HepG2 (cell line): ENCODE results near the gene LEMD3. TPM values are rescaled to one million over a fixed set of nuclear protein-coding genes. Genes with fewer than 3 reads are reported as not detected.
"Not testable (repeated sequence)": the region's sequence is repeated elsewhere in the genome, so short reads cannot be mapped to it uniquely, and the experiment has no call there.

ENCODE experiments used
- ATAC-seq: fragments of 200-7000 bp; cut with Tn5 transposase; 3 replicates; pipeline ENCODE4 v1.9.1; 2020; ENCODE audit warnings: mild to moderate bottlenecking, moderate library complexity
- BruUV-seq: library from RNA; stranded (reverse); fragments of 400-500 nt; replicated peaks from 2 replicates; lab custom pipeline; 2021; lab: Mats Ljungman, UMichigan
- CTCF ChIA-PET: fragments of 300-600 bp; formaldehyde crosslinking; extraction: SDS; loops from one replicate; lab custom pipeline; 2021; ENCODE audit warnings: low total read pairs, inconsistent platforms, low intra/inter-chr PET ratio; lab: Yijun Ruan, JAX
- POLR2A ChIA-PET: fragments of 350-600 bp; sonication (Branson Sonifier 250); formaldehyde crosslinking; loops from one replicate; lab custom pipeline; 2020; ENCODE audit warnings: antibody characterized with exemption, inconsistent platforms; lab: Yijun Ruan, JAX
- DNase-seq: peaks from one replicate; pipeline ENCODE4 v3.0.0-alpha.2; 2015; ENCODE audit warnings: low spot score
- FAIRE-seq: peaks from 3 replicates; lab custom pipeline; 2011; peaks lifted over from hg19 to GRCh38; lab: Jason Lieb, UNC
- H2AFZ ChIP-seq: one replicate; pipeline ENCODE4 v1.6.1; 2011; ENCODE audit warnings: low read length, inconsistent platforms
- H3K27ac ChIP-seq: fragments of 300-600 bp; 3 replicates; pipeline ENCODE4 v1.8.0; 2011; ENCODE audit warnings: mixed run types, mild to moderate bottlenecking, mixed read lengths, low read length, inconsistent platforms; ENCODE audit not compliant: insufficient read depth; ENCODE audit errors: extremely low read length
- H3K27me3 ChIP-seq, 2 experiments: fragments of 200-600 bp in 1 of 2; 2 replicates in 1 of 2; 3 replicates in 1 of 2; pipeline versions ENCODE4 v1.6.0 to v1.8.0; 2011; ENCODE audit warnings: low read length in 2 of 2, mild to moderate bottlenecking in 2 of 2, moderate library complexity in 2 of 2, inconsistent platforms in 1 of 2; ENCODE audit not compliant: insufficient read depth in 2 of 2, control insufficient read depth in 1 of 2
- H3K36me3 ChIP-seq, 2 experiments: fragments of 200-600 bp in 1 of 2; replicated peaks in 1 of 2; 2 replicates in 1 of 2; 3 replicates in 1 of 2; pipeline versions ENCODE4 v1.5.1 to v1.8.0; 2011; ENCODE audit warnings: low read length in 2 of 2, inconsistent platforms in 1 of 2; ENCODE audit not compliant: insufficient read depth in 2 of 2, control insufficient read depth in 1 of 2
- H3K4me1 ChIP-seq: 2 replicates; pipeline ENCODE4 v1.5.1; 2012; ENCODE audit warnings: low read length, inconsistent platforms; ENCODE audit not compliant: insufficient read depth
- H3K4me2 ChIP-seq: 2 replicates; pipeline ENCODE4 v1.6.0; 2011; ENCODE audit warnings: low read depth, low read length, inconsistent platforms
- H3K4me3 ChIP-seq, 3 experiments: fragments of 200-600 bp in 1 of 3; sonication (generic), shearing (Covaris generic) in 1 of 3; replicated peaks in 1 of 3; 2 replicates each; pipeline ENCODE4 v1.5.1; 2011 to 2016; ENCODE audit warnings: low read length in 3 of 3, inconsistent platforms in 2 of 3, low read depth in 2 of 3, mild to moderate bottlenecking in 2 of 3, control low read depth in 1 of 3, mixed read lengths in 1 of 3; ENCODE audit not compliant: insufficient read depth in 1 of 3
- H3K79me2 ChIP-seq: one replicate; pipeline ENCODE4 v1.6.1; 2011; ENCODE audit warnings: low read length, inconsistent platforms; ENCODE audit not compliant: insufficient read depth
- H3K9ac ChIP-seq: 2 replicates; pipeline ENCODE4 v1.6.0; 2011; ENCODE audit warnings: mild to moderate bottlenecking, low read depth, low read length, inconsistent platforms; ENCODE audit not compliant: insufficient read depth
- H3K9me3 ChIP-seq: 2 replicates; pipeline ENCODE4 v1.5.1; 2012; ENCODE audit warnings: mild to moderate bottlenecking, low read length
- H4K20me1 ChIP-seq: 2 replicates; pipeline ENCODE4 v1.6.0; 2011; ENCODE audit warnings: inconsistent platforms, mild to moderate bottlenecking, low read length, moderate library complexity; ENCODE audit not compliant: insufficient read depth
- ARID2 ChIP-seq: sonication (generic); formaldehyde crosslinking; IDR thresholded peaks from 2 replicates; pipeline ENCODE4 v1.8.1; 2022; ENCODE audit warnings: mild to moderate bottlenecking, missing genetic modification reagents, borderline replicate concordance
- FOXA1 ChIP-seq, 2 experiments: fragments of 450-650 bp in 1 of 2; sonication (generic) in 1 of 2; formaldehyde crosslinking in 1 of 2; IDR thresholded peaks; 2 replicates each; pipeline versions ENCODE4 v1.4.0 to v1.6.1; 2016 to 2020; ENCODE audit warnings: missing genetic modification reagents in 1 of 2
- FOXK2 ChIP-seq: fragments of 450-650 bp; IDR thresholded peaks from 2 replicates; pipeline ENCODE4 v1.6.1; 2016
- NFYB ChIP-seq: sonication (generic); formaldehyde crosslinking; IDR thresholded peaks from 2 replicates; pipeline ENCODE4 v1.4.0; 2020; ENCODE audit warnings: missing genetic modification reagents
- NR2F1 ChIP-seq, 2 experiments: fragments of 450-650 bp in 1 of 2; formaldehyde crosslinking in 1 of 2; IDR thresholded peaks; 2 replicates each; pipeline versions ENCODE4 v1.5.0 to v1.6.1; 2016 to 2020; ENCODE audit warnings: mild to moderate bottlenecking in 1 of 2, missing compliant biosample characterization in 1 of 2, missing genetic modification reagents in 1 of 2, moderate library complexity in 1 of 2
- YY1 ChIP-seq: IDR thresholded peaks from 2 replicates; pipeline ENCODE4 v1.6.1; 2011; ENCODE audit warnings: low read length, low read depth, moderate library complexity, mild to moderate bottlenecking; ENCODE audit not compliant: insufficient read depth, insufficient replicate concordance
- ZBTB4 ChIP-seq: sonication (generic); formaldehyde crosslinking; IDR thresholded peaks from 2 replicates; pipeline ENCODE4 v1.4.0; 2020; ENCODE audit warnings: missing genetic modification reagents, mild to moderate bottlenecking, borderline replicate concordance
- ZFP36L1 ChIP-seq: sonication (generic); formaldehyde crosslinking; IDR thresholded peaks from 2 replicates; pipeline ENCODE4 v1.8.0; 2022; ENCODE audit warnings: mild to moderate bottlenecking, missing genetic modification reagents, moderate library complexity
- ZFP41 ChIP-seq: sonication (generic); formaldehyde crosslinking; IDR thresholded peaks from 2 replicates; pipeline ENCODE4 v1.4.0; 2020; ENCODE audit warnings: mild to moderate bottlenecking, missing genetic modification reagents, borderline replicate concordance
- ZNF354B ChIP-seq: sonication (generic); formaldehyde crosslinking; IDR thresholded peaks from 2 replicates; pipeline ENCODE4 v1.8.0; 2022; ENCODE audit warnings: mild to moderate bottlenecking, missing genetic modification reagents
- WGBS: methylation state at CpG from one replicate; pipeline ENCODE4 v1.1.6; 2017; ENCODE audit warnings: low lambda C conversion rate; 5-methylcytosine and 5-hydroxymethylcytosine counted together
- in situ Hi-C: cut with HindIII; loops from 2 replicates; pipeline ENCODE4 v1.10.0; 2017; ENCODE audit warnings: low pct_unique_long_range_greater_than_20kb; ENCODE audit not compliant: extremely low pct_ligation_motif_present
- intact Hi-C: fragments of 100-400 bp; cut with micrococcal nuclease; formaldehyde crosslinking; loops from one replicate; pipeline ENCODE4 v1.10.0; 2022; ENCODE audit not compliant: unreplicated experiment
- polyA plus RNA-seq, 8 experiments: library from polyadenylated mRNA; depleted of rRNA in 3 of 8; stranded (reverse) in 7 of 8; unstranded in 1 of 8; fragments of >200 nt; fragmentation: Illumina TruSeq in 4 of 8; extraction: Trizol in 4 of 8; gene quantifications; 2 replicates each; pipeline versions ENCODE4 v1.2.1 to v1.2.3, GENCODE V29; 2011 to 2016; ENCODE audit warnings: low read depth in 4 of 8, missing spikeins in 1 of 8, mixed read lengths in 1 of 8; ENCODE audit not compliant: insufficient read depth in 1 of 8
- total RNA-seq, 5 experiments: library from RNA; depleted of rRNA; stranded (reverse); fragments of >200 nt; fragmentation: Illumina TruSeq; extraction: Trizol; gene quantifications; 2 replicates each; pipeline ENCODE4 v1.2.3, GENCODE V29; 2016; ENCODE audit warnings: low read depth in 1 of 5
- TF ChIP-seq, protein P1 (sequence below): sonication (generic); formaldehyde crosslinking; IDR thresholded peaks from 2 replicates; pipeline ENCODE4 v1.8.0; 2022; ENCODE audit warnings: mild to moderate bottlenecking, missing genetic modification reagents
- TF ChIP-seq, protein P2 (sequence below): sonication (generic); formaldehyde crosslinking; IDR thresholded peaks from 2 replicates; pipeline ENCODE4 v1.5.0; 2020; ENCODE audit warnings: missing genetic modification reagents, mild to moderate bottlenecking, borderline replicate concordance

The LEMD3 gene
- total and polyA plus RNA-seq, 2 of the 13 experiments (the other 11 are each of a cell fraction or from before 2014, with no cell fraction given): 9.3 to 18.7 TPM

DNA sequence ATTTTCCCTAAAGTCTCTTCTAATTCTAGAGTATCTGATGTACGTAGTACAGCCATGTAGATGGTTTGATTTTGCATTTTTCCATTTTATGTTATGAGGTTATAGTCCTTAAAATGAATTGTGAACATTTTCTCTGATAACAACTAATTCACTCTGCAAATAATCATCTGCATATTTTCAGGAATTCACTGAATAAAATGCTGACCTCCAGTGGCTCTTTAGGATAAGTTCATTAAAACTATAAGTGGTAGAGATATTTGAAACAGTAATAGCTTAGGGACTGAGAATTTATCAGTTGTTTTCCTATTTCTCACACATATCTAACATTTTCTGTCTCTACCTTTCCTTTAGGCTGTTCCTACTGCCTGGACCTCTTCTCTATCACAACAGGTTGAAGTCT, 113.5 kb downstream of the LEMD3 start (continued):
- TF ChIP-seq ZBTB4 (CRISPR knock-in tag): no peak
- no peak for TF ChIP-seq ZFP41
- TF ChIP-seq, protein P1, sequence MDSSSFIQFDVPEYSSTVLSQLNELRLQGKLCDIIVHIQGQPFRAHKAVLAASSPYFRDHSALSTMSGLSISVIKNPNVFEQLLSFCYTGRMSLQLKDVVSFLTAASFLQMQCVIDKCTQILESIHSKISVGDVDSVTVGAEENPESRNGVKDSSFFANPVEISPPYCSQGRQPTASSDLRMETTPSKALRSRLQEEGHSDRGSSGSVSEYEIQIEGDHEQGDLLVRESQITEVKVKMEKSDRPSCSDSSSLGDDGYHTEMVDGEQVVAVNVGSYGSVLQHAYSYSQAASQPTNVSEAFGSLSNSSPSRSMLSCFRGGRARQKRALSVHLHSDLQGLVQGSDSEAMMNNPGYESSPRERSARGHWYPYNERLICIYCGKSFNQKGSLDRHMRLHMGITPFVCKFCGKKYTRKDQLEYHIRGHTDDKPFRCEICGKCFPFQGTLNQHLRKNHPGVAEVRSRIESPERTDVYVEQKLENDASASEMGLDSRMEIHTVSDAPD: no peak
- TF ChIP-seq, protein P2, sequence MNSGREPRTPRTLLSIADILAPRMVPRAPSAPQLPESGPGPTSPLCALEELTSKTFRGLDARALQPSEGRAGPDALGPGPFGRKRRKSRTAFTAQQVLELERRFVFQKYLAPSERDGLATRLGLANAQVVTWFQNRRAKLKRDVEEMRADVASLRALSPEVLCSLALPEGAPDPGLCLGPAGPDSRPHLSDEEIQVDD (CRISPR knock-in tag): no peak
- no peak for TF ChIP-seq NR2F1 (CRISPR knock-in tag; IDR thresholded peaks at IDR 0.05)
- no peak for TF ChIP-seq FOXK2
- TF ChIP-seq ZNF354B (CRISPR knock-in tag): no peak
- no peak for TF ChIP-seq YY1
- TF ChIP-seq ARID2 (CRISPR knock-in tag): no peak
- no peak for TF ChIP-seq FOXA1 (IDR thresholded peaks at IDR 0.05)
- no peak for TF ChIP-seq FOXA1 (CRISPR knock-in tag; IDR thresholded peaks at IDR 0.05)
- TF ChIP-seq NFYB: no peak
- no peak for TF ChIP-seq ZFP36L1 (CRISPR knock-in tag)

DNA sequence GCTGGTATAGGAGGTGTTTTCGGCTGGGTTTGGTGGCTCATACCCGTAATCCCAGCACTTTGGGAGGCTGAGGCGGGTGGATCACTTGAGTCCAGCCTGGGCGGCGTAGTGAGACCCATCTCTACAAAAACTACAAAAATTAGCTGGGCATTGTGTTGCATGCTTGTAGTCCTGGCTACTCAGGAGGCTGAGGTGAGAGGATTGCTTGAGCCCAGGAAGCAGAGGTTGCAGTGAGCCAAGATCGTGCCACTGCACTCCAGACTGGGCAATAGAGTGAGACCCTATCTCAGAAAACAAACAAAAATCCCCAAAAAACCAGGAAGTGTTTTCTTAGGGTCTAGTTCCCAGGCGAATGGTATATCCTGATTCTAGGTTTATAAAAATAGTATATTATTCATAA, 116.1 kb downstream of the LEMD3 start:
- H3K9me3 ChIP-seq, intact Hi-C loops, FAIRE-seq, in situ Hi-C loops, H4K20me1 ChIP-seq, CTCF ChIA-PET, H3K27ac ChIP-seq, DNase-seq, H3K4me1 ChIP-seq, H3K9ac ChIP-seq, ATAC-seq, H3K27me3 ChIP-seq, H3K4me2 ChIP-seq, H3K79me2 ChIP-seq, H3K36me3 ChIP-seq, H3K4me3 ChIP-seq, POLR2A ChIA-PET, BruUV-seq, H2AFZ ChIP-seq: not testable (repeated sequence)
- 76% methylated on average over 7 of the region's 7 CpGs for WGBS
